Keratinocyte (primary cell): ENCODE data around the gene HPS1. TPM values are rescaled to one million over a fixed set of nuclear protein-coding genes. Genes with fewer than 3 reads are reported as not detected.

ENCODE experiments used
- DNase-seq: peaks from one replicate; pipeline ENCODE4 v3.0.0-alpha.2; 2011; ENCODE audit warnings: low read depth, missing footprints, low spot score
- FAIRE-seq: peaks from 2 replicates; lab custom pipeline; 2011; peaks lifted over from hg19 to GRCh38; lab: Jason Lieb, UNC
- H2AFZ ChIP-seq: 2 replicates; pipeline ENCODE4 v1.6.0; 2012; ENCODE audit warnings: low read length, control low read depth, inconsistent platforms; ENCODE audit not compliant: control insufficient read depth
- H3K27ac ChIP-seq: 2 replicates; pipeline ENCODE4 v1.5.1; 2011; ENCODE audit warnings: low read length; ENCODE audit not compliant: control insufficient read depth, insufficient read depth
- H3K27me3 ChIP-seq: 3 replicates; pipeline ENCODE4 v1.6.0; 2011; ENCODE audit warnings: low read length; ENCODE audit not compliant: control insufficient read depth, insufficient read depth; ENCODE audit errors: extremely low read depth
- H3K36me3 ChIP-seq, 2 experiments: 2 replicates in 1 of 2; 3 replicates in 1 of 2; pipeline ENCODE4 v1.5.1; 2011; ENCODE audit warnings: low read length in 2 of 2, mild to moderate bottlenecking in 1 of 2; ENCODE audit not compliant: control insufficient read depth in 2 of 2, insufficient read depth in 2 of 2; ENCODE audit errors: extremely low read depth in 1 of 2
- H3K4me1 ChIP-seq: 3 replicates; pipeline ENCODE4 v1.5.1; 2011; ENCODE audit warnings: low read length; ENCODE audit not compliant: control insufficient read depth, insufficient read depth; ENCODE audit errors: extremely low read depth
- H3K4me2 ChIP-seq: 3 replicates; pipeline ENCODE4 v1.6.0; 2011; ENCODE audit warnings: low read depth, low read length; ENCODE audit not compliant: control insufficient read depth, insufficient read depth; ENCODE audit errors: extremely low read depth
- H3K4me3 ChIP-seq, 3 experiments: fragments of 200-600 bp in 1 of 3; sonication (generic) in 1 of 3; 2 replicates in 2 of 3; 3 replicates in 1 of 3; pipeline ENCODE4 v1.5.1; 2011 to 2016; ENCODE audit warnings: low read length in 3 of 3, mild to moderate bottlenecking in 3 of 3, control low read depth in 2 of 3, inconsistent platforms in 1 of 3, low read depth in 1 of 3, mixed read lengths in 1 of 3, mixed run types in 1 of 3, moderate library complexity in 1 of 3; ENCODE audit not compliant: control insufficient read depth in 2 of 3, insufficient read depth in 2 of 3; ENCODE audit errors: extremely low read depth in 1 of 3
- H3K79me2 ChIP-seq: 2 replicates; pipeline ENCODE4 v1.6.0; 2012; ENCODE audit warnings: low read length; ENCODE audit not compliant: control insufficient read depth, insufficient read depth
- H3K9ac ChIP-seq: 3 replicates; pipeline ENCODE4 v1.6.0; 2011; ENCODE audit warnings: low read length; ENCODE audit not compliant: control insufficient read depth, insufficient read depth; ENCODE audit errors: extremely low read depth
- H3K9me1 ChIP-seq: 3 replicates; pipeline ENCODE4 v1.6.0; 2011; ENCODE audit warnings: low read length; ENCODE audit not compliant: control insufficient read depth, insufficient read depth; ENCODE audit errors: extremely low read depth
- H3K9me3 ChIP-seq: 2 replicates; pipeline ENCODE4 v1.5.1; 2012; ENCODE audit warnings: low read depth, low read length; ENCODE audit not compliant: control insufficient read depth
- H4K20me1 ChIP-seq: 3 replicates; pipeline ENCODE4 v1.6.0; 2011; ENCODE audit warnings: low read length; ENCODE audit not compliant: control insufficient read depth, insufficient read depth; ENCODE audit errors: extremely low read depth
- EZH2 ChIP-seq: IDR thresholded peaks from one replicate; pipeline ENCODE4 v1.6.1; 2012; ENCODE audit warnings: inconsistent platforms, mild to moderate bottlenecking, low read length, moderate library complexity
- dilution Hi-C: fragments of 300-500 bp; cut with MboI; formaldehyde crosslinking; loops from one replicate; pipeline ENCODE4 v1.7.0; 2020; ENCODE audit warnings: low sequenced_read_pairs; ENCODE audit not compliant: extremely low pct_ligation_motif_present
- polyA plus RNA-seq, 5 experiments: library from polyadenylated mRNA; depleted of rRNA in 3 of 5; stranded (reverse) in 3 of 5; stranded (forward) in 1 of 5; unstranded in 1 of 5; fragments of >200 nt; gene quantifications; 1 replicate in 1 of 5; 2 replicates in 3 of 5; 3 replicates in 1 of 5; pipeline versions ENCODE4 v1.2.1 to v1.2.3, GENCODE V29; 2011 to 2012; ENCODE audit warnings: missing spikeins in 2 of 5, low read depth in 1 of 5, low replicate concordance in 1 of 5
- TF ChIP-seq, protein P1 (sequence below), 3 experiments: IDR thresholded peaks in 1 of 3; conservative IDR thresholded peaks in 1 of 3; optimal IDR thresholded peaks in 1 of 3; 2 replicates in 2 of 3; 3 replicates in 1 of 3; pipeline versions ENCODE3 to v1.5.1; 2011; ENCODE audit warnings: low read length in 3 of 3, mild to moderate bottlenecking in 3 of 3, moderate library complexity in 2 of 3, control low read depth in 1 of 3, inconsistent platforms in 1 of 3; ENCODE audit not compliant: insufficient read depth in 2 of 3; ENCODE audit errors: extremely low read depth in 1 of 3

The HPS1 gene
- polyA plus RNA-seq, 1 donor (not counting 4 experiments of a cell fraction or from before 2014, with no cell fraction given) = 39.4 TPM

DNA sequence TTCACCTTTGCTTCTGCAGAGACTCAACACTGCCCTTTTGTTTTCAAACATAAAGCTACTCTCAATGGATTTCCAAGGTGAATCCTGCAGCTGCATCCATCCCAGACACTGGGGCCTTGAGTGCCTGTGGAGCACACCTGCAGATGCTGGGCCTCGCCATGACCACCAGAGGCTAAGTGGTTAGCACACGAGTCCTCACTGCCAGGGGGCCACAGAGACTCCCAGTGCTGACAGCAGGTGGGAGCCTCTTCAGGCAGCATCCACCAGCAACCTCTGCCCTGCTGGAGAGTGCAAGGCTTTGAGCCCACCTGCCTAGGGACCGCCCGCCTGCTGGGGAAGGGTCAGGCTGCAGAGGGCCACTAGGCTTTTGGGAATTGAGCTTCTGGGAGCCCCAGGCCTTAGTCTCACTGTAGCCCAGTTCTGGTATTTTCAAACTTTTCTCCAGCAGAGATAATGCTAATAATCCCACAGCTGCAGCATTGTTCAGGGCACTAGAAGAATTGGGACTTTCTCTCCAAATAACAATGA is 9.4 kb upstream of the HPS1 start:
- FAIRE-seq (no peak), DNase-seq (no peak)
- Histone ChIP-seq H3K4me2 (no peak overlapping the region), H3K27me3 (no peaks in the 10 kb centered on the region), H3K27ac (no peak overlapping the region), H3K36me3 (no peaks in the 10 kb centered on the region), H3K9ac (no peak overlapping the region), H4K20me1 (no peaks in the 10 kb centered on the region), H3K9me3 (no peaks in the 10 kb centered on the region), H3K4me1 (peaks cover 21% of the 10 kb centered on the region), H3K9me1 (no peaks in the 10 kb centered on the region), H3K79me2 (no peaks in the 10 kb centered on the region), H2AFZ (no peak overlapping the region), H3K4me3 (no peak overlapping the region)
- dilution Hi-C loops = no loop called here
- TF ChIP-seq, protein P1, sequence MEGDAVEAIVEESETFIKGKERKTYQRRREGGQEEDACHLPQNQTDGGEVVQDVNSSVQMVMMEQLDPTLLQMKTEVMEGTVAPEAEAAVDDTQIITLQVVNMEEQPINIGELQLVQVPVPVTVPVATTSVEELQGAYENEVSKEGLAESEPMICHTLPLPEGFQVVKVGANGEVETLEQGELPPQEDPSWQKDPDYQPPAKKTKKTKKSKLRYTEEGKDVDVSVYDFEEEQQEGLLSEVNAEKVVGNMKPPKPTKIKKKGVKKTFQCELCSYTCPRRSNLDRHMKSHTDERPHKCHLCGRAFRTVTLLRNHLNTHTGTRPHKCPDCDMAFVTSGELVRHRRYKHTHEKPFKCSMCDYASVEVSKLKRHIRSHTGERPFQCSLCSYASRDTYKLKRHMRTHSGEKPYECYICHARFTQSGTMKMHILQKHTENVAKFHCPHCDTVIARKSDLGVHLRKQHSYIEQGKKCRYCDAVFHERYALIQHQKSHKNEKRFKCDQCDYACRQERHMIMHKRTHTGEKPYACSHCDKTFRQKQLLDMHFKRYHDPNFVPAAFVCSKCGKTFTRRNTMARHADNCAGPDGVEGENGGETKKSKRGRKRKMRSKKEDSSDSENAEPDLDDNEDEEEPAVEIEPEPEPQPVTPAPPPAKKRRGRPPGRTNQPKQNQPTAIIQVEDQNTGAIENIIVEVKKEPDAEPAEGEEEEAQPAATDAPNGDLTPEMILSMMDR (optimal IDR thresholded peaks at IDR 0.05 in 1 of 3, IDR thresholded peaks at IDR 0.05 in 1 of 3, conservative IDR thresholded peaks at IDR 0.05 in 1 of 3; ENCODE audit: extremely low read depth in 1 of 3, insufficient read depth in 2 of 3, low read length in 3 of 3) = no peak
- TF ChIP-seq EZH2 = no peak

- dilution Hi-C loops = no loop called here
Measured at GRCh38 chr10:98453729-98454128, 7.0 kb upstream of the HPS1 start.

More at GRCh38 chr10:98453729-98454128, 7.0 kb upstream of the HPS1 start:
- no peak overlapping the region for H2AFZ ChIP-seq
- no peak overlapping the region for H3K4me3 ChIP-seq
- H3K27ac ChIP-seq = no peak overlapping the region
- H3K79me2 ChIP-seq = no peaks in the 10 kb centered on the region
- H3K9me1 ChIP-seq = no peaks in the 10 kb centered on the region
- no peak overlapping the region for H3K9ac ChIP-seq
- DNase-seq (no peak), FAIRE-seq (no peak)
- no peaks in the 10 kb centered on the region for H3K9me3 ChIP-seq
- TF ChIP-seq EZH2 = no peak
- TF ChIP-seq, protein P1 (optimal IDR thresholded peaks at IDR 0.05 in 1 of 3, IDR thresholded peaks at IDR 0.05 in 1 of 3, conservative IDR thresholded peaks at IDR 0.05 in 1 of 3; ENCODE audit: extremely low read depth in 1 of 3, insufficient read depth in 2 of 3, low read length in 3 of 3) = no peak
- no peaks in the 10 kb centered on the region for H4K20me1 ChIP-seq
- peaks cover 14% of the 10 kb centered on the region for H3K4me1 ChIP-seq
- no peak overlapping the region for H3K4me2 ChIP-seq
- no peaks in the 10 kb centered on the region for H3K36me3 ChIP-seq
- H3K27me3 ChIP-seq = no peaks in the 10 kb centered on the region
